HG02678 (cell line): ENCODE data around the gene IYD.

Experiments used
- ATAC-seq: cut with Tn5 transposase; IDR thresholded peaks from one replicate; pipeline ENCODE4 v1.9.1; 2021; ENCODE audit warnings: mild to moderate bottlenecking, moderate library complexity; ENCODE audit not compliant: unreplicated experiment

The IYD gene

GRCh38 chr6:150394053-150394898, 25.5 kb downstream of the IYD start:
- ATAC-seq, result no peak

- ATAC-seq, result no peak
Measured at GRCh38 chr6:150394899-150395295, 26.1 kb downstream of the IYD start.

GRCh38 chr6:150395388-150396009, 26.7 kb downstream of the IYD start:
- ATAC-seq, result no peak

- no peak for ATAC-seq
Measured at GRCh38 chr6:150403458-150404246, 34.8 kb downstream of the IYD start.

DNA sequence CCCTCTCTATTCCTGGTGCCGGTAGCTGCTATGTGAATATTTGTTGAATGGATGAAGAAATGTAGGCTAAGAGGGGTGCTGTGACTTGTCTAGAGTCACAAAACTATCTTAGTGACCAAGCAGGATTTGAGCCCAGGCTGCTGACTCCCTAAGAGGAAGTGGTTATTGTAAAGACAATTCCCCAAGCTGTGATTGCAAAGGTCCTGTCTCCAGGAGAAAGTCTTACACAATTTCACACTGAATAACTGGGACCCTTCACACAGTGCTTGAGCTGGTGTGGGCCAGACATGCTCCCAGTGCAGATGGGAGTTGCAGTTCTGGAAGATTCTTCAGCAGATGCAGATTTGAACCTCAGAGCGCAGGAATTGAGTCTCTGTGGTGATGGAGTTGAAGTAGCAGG, 38.1 kb downstream of the IYD start:
- no peak for ATAC-seq

DNA sequence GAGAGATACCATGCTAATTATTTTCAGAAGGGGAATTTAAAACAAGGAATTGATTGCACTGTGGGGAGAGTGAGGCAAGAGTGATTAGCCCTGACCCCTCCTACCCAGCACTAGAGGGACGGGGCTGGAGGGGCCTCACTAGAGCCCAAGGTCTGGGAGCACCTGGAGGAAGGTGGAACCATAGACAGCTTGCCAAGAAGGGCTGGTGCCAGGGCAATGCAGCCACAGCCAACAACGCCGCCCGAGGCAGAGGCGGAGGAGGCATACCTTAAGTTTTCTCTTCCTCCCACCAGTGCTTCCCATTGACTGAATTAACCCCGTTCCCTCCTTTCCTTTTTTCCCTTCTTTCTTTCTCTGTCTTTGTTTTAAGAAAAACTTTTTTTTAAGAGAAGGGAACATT, 40.0 kb downstream of the IYD start:
- no peak for ATAC-seq

DNA sequence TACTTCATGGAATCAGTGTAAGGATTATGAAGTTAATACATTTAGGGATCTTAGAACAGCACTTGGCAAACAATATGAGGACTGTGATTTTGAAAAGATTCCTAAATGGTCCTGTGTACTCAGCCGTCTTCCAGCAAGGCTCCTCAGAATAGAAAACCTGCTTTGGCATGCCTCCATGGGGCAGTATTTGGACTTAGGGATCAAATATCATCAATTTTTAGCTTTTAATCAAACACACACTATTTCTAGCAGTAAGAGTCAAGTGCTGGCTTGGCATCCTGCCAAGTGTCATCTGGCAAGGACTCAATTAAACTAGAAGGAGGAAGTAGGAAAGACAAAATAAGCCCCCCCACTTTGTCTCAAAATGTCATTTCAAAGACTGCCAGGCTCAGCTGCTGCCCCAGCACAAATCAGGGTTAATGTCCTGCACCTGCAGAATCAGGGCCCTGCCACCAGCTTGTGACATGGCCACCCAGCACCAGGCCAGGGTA, 40.8 kb downstream of the IYD start:
- ATAC-seq, result no peak

- no peak for ATAC-seq
Measured at GRCh38 chr6:150410399-150410798, 41.6 kb downstream of the IYD start.

DNA sequence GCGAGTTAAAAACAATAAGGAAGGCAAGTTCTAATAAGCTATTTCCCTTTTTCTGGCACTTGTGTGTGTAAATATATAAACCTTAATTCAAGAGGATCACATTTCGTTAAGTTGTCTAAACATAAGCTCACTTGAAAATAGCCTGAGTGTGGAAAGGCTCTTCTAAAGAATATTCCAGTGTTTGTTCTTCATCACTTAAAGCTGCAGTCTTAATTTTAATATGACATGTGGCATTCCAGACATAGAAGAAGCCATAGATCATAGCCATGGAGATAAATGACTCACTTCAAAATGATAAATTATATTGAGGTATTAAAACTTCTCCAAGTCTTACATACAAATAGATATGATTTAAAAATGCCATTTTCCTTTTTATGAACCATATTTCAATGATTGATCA, 42.1 kb downstream of the IYD start:
- ATAC-seq, result no peak

GRCh38 chr6:150412221-150412620, 43.4 kb downstream of the IYD start:
- no peak for ATAC-seq

DNA sequence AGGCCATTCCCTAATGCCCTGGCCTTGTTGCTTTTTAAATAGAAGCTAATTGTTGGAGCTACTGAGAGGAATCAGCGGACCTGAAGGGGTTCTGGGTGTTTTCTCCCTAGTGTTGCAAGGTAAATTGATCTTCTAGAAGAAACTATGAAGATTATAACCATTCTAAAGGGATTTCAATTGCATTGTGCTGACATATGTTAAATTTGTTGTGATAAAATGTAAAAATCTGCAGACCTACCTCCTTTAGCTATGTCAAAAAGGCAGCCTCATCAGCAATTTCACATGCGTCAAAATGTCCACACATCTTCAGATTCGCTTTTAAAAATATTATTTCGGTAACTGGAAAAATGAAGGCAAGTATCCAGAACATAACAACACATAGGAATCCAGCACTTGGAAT, 44.4 kb downstream of the IYD start:
- ATAC-seq, result no peak

- no peak for ATAC-seq
Measured at GRCh38 chr6:150413781-150414281, 45.0 kb downstream of the IYD start.

- ATAC-seq, result no peak
Measured at GRCh38 chr6:150416128-150416527, 47.3 kb downstream of the IYD start.

DNA sequence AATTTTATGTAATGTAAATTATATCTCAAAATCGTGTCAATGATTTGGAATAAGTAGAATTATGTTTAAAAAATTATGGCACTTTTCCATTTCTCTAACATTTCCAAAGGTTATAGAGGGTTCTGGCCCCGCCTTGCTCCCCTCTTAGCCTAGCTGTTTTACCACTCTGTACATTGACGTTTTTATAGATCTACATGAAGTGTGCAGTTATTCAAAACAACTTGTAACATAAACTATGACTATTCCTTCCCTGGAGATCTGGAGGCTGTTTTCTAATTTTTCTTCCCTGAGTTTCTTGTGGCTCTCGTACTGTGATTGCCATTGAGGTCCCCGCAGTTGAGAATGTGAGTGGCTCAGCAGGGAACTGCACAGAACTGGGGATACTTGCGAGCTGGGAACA, 48.4 kb downstream of the IYD start:
- ATAC-seq, result no peak

DNA sequence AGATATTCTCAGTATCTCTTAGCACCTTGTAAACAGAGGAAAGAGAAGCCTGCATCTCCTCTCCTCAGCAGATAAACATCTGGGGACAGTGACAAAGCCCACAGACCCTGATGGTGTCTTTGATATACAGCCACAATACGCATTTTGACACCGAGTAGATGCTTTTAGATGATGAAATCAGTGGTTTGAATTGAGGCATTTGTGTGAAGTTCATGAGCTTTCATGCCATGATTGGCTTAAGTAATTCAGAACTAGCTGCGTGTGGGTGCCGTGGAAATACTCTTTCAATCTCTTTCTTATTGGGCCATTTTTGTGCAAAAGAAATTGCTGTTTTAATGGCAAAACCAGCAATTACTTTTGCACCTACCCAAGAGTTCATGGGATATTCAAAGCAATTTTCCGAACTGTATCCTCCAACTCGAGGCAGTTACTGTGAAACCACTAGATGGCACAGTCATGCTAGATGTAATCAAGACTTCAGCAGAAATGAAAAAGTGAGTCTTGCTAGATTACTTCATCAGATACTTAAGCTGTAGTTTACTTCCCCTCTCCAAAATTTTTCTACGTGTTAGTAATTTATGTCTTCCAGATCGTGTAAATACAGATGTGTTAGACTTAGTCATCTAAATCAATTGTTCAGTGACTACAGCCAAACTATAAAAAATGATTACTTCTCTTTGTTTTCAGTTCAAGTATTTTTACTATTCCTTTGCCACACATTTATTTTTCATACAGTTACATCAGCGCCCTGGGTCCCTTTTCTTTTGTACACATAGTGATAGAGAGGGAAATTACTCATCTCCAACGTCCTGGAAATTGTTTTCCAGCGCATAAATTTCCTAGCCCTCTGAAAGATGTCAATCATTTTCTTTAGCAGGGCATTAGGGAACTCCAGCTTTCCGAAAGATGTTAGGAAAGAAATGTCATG, 49.4 kb downstream of the IYD start:
- peak; percentile 69 for ATAC-seq

- ATAC-seq, result no peak
Measured at GRCh38 chr6:150418827-150419594, 50.2 kb downstream of the IYD start.

DNA sequence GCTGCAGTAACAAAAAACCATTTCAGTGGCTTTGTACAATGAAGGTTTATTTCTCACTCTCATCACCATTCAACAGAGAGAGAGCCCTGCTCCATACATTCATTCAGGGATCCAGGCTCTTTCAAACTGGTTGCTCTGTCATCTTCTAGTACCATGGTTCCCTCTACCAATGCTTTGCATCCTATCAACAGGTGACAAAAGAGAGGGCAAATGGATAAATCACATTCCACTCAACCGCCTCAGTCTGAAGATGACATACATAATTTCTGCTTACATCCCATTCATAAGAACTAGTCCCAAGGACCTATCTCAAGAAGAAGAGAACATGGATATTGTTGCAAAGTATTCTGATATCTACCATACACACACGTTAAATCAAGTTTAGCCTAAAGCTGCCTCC, 51.6 kb downstream of the IYD start:
- ATAC-seq, result no peak

DNA sequence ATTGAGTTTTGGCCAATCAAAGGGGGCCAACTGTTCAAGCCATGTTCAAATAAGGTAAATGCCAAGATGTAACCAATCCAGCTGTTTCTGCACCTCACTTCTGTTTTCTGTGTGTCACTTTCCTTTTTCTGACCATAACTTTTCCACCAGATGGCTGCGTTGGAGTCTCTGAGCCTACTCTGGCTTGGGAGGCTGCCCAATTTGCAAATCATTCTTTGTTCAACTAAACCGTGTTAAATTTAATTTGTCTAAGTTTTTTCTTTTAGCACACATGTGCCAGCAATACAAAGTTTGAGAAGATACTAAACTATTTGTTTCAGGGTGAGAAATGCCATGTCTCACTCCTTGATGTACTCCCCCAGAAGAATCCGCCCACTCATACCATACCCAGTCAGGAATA, 52.1 kb downstream of the IYD start:
- no peak for ATAC-seq

DNA sequence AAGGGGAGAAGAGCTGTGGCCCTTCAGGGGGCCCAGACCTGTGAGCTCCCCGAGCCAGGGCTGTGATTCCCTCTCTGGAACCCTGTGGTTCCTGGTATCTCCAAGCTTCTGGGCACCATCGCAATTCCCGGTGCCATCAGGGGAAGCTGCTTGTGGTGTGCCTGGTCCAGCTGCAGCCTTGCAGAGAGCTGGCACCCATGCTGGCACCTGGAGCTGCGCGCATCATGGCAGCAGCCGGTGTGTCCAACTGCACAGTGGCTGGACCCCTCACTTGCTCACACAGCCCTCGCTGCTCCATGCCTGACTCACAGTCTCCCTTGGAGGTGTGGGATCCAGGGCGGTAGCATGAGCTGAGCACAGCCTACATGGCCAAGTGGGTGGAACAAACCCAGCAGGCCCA, 56.7 kb downstream of the IYD start:
- ATAC-seq, result no peak

- ATAC-seq, result no peak
Measured at GRCh38 chr6:150426198-150426597, 57.4 kb downstream of the IYD start.
